ENCODE results near the gene NLGN1.

The NLGN1 gene

GRCh38 chr3:174243171-174243570 is 845.6 kb downstream of the NLGN1 start:
- no peak for DNase-seq

GRCh38 chr3:174247687-174248152 is 850.2 kb downstream of the NLGN1 start:
- DNase-seq: no peak

- DNase-seq: no peak
Measured at GRCh38 chr3:174251681-174252080, 854.1 kb downstream of the NLGN1 start.

GRCh38 chr3:174253196-174253823 is 855.8 kb downstream of the NLGN1 start:
- DNase-seq: no peak

GRCh38 chr3:174253940-174254339 is 856.4 kb downstream of the NLGN1 start:
- DNase-seq: no peak

- no peak for DNase-seq
Measured at GRCh38 chr3:174255454-174255853, 857.9 kb downstream of the NLGN1 start.

GRCh38 chr3:174266476-174266875 is 868.9 kb downstream of the NLGN1 start:
- DNase-seq: no peak

- no peak for DNase-seq
Measured at GRCh38 chr3:174268061-174268460, 870.5 kb downstream of the NLGN1 start.

- DNase-seq: no peak
Measured at GRCh38 chr3:174268586-174268985, 871.0 kb downstream of the NLGN1 start.

- no peak for DNase-seq
Measured at GRCh38 chr3:174270841-174271240, 873.3 kb downstream of the NLGN1 start.

GRCh38 chr3:174275336-174275735 is 877.8 kb downstream of the NLGN1 start:
- no peak for DNase-seq

- no peak for DNase-seq
Measured at GRCh38 chr3:174276826-174277225, 879.3 kb downstream of the NLGN1 start.

- no peak for DNase-seq
Measured at GRCh38 chr3:174278094-174278493, 880.5 kb downstream of the NLGN1 start.

- DNase-seq: no peak
Measured at GRCh38 chr3:174280186-174280585, 882.6 kb downstream of the NLGN1 start.

GRCh38 chr3:174285242-174285864 is 887.8 kb downstream of the NLGN1 start:
- no peak for DNase-seq

GRCh38 chr3:174287705-174288104 is 890.2 kb downstream of the NLGN1 start:
- no peak for DNase-seq

GRCh38 chr3:174294616-174295015 is 897.1 kb downstream of the NLGN1 start:
- no peak for DNase-seq

GRCh38 chr3:174295306-174296092 is 898.0 kb downstream of the NLGN1 start:
- no peak for DNase-seq

GRCh38 chr3:174302746-174303315 is 905.3 kb downstream of the NLGN1 start:
- DNase-seq: no peak

GRCh38 chr3:174303907-174304560 is 906.5 kb downstream of the NLGN1 start:
- no peak for DNase-seq

- DNase-seq: no peak
Measured at GRCh38 chr3:174308736-174309135, 911.2 kb downstream of the NLGN1 start.

GRCh38 chr3:174310475-174310983 is 913.0 kb downstream of the NLGN1 start:
- no peak for DNase-seq

- DNase-seq: no peak
Measured at GRCh38 chr3:174315225-174315624, 917.7 kb downstream of the NLGN1 start.
